ENCODE results near the gene PRSS56.

DNA sequence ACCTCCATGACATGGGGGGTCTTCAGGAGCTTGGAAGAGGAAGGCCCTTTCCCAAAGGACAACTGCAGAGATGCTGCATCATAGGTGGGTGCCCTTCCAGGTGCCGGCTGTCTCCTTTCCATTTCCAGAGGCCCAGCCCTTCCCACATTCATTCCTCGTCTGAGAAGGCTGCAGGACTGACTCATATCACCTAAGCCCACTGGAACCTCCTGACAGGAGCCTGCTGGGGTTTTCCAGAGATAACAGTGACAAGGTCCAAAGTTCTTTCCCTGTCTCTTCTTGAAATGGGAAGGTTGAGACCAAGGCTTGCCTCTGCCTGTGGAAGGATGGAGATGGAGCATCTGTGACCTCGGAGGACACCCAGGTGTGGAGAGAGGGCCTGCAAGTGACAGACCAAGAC, 3.6 kb upstream of the PRSS56 start:
- TF ChIP-seq EZH2 (IDR thresholded peaks at IDR 0.05; ENCODE audit: borderline replicate concordance, insufficient read depth, low read length, poor library complexity, severe bottlenecking), result no peak
- TF ChIP-seq, protein P1, sequence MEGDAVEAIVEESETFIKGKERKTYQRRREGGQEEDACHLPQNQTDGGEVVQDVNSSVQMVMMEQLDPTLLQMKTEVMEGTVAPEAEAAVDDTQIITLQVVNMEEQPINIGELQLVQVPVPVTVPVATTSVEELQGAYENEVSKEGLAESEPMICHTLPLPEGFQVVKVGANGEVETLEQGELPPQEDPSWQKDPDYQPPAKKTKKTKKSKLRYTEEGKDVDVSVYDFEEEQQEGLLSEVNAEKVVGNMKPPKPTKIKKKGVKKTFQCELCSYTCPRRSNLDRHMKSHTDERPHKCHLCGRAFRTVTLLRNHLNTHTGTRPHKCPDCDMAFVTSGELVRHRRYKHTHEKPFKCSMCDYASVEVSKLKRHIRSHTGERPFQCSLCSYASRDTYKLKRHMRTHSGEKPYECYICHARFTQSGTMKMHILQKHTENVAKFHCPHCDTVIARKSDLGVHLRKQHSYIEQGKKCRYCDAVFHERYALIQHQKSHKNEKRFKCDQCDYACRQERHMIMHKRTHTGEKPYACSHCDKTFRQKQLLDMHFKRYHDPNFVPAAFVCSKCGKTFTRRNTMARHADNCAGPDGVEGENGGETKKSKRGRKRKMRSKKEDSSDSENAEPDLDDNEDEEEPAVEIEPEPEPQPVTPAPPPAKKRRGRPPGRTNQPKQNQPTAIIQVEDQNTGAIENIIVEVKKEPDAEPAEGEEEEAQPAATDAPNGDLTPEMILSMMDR (IDR thresholded peaks at IDR 0.05; ENCODE audit: poor library complexity, severe bottlenecking), result no peak
